HUES6 (cell line): ENCODE results near the gene NTF4.

Experiments used
- H3K27ac ChIP-seq: 2 replicates; pipeline ENCODE4 v1.7.0; 2013; ENCODE audit warnings: low read depth, mild to moderate bottlenecking, low read length, inconsistent platforms
- H3K27me3 ChIP-seq: 2 replicates; pipeline ENCODE4 v1.6.1; 2013; ENCODE audit warnings: low read length; ENCODE audit not compliant: control insufficient read depth, insufficient read depth
- H3K36me3 ChIP-seq: 2 replicates; pipeline ENCODE4 v1.6.1; 2013; ENCODE audit warnings: low read length; ENCODE audit not compliant: control insufficient read depth, insufficient read depth
- H3K4me1 ChIP-seq: 2 replicates; pipeline ENCODE4 v1.6.1; 2013; ENCODE audit warnings: low read length; ENCODE audit not compliant: control insufficient read depth, insufficient read depth
- H3K4me3 ChIP-seq: 2 replicates; pipeline ENCODE4 v1.5.1; 2013; ENCODE audit warnings: low read depth, low read length
- H3K9ac ChIP-seq: one replicate; pipeline ENCODE4 v1.6.1; 2013; ENCODE audit warnings: mild to moderate bottlenecking, low read length
- H3K9me3 ChIP-seq: 2 replicates; pipeline ENCODE4 v1.6.1; 2013; ENCODE audit warnings: low read depth, low read length; ENCODE audit not compliant: control insufficient read depth, insufficient read depth

Gene NTF4

DNA sequence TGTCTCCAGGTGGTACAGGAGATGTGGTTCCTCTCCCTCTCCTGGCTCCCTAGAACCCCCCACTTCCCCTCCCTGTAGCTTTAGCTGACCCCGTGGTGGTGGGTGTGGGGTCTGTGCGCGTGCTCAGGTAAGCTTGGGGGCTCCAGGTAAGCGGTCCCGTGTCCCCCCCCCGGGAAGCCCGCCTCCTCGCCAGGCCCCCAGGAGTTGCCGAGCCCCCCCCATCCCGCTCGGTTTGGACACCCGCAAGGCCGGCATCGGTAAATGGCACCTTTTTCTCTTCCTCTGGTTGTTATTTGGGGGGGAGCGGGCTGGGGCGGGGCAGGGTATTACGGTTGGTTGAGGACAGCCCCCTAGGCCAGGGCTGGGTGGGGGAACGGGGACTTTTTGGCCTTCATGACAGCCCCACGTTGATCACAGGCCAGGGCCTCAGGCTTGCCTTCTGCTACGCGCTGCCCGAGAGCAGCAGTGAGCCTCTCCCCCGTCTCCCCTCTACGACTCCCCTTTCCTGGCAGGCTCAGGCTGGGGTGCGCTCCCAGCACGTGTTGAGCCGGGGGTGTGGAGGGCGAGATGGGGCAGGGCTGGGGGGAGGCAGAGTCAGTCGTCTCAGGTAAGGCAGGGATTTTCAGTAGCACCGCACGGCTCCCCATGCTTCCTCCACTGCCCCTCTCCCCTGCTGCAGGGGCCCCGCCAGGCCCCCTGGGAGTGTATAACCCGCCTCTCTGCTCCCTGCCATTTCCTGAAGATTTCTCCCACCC lies 38.9 kb upstream of the NTF4 start:
- Histone ChIP-seq H3K4me3 (no peak overlapping the region), H3K9ac (no peak overlapping the region), H3K27ac (no peak overlapping the region), H3K27me3 (no peaks in the 10 kb centered on the region), H3K4me1 (peaks cover 7% of the 10 kb centered on the region; the same call in 1 of the 2 replicates), H3K9me3 (no peaks in the 10 kb centered on the region), H3K36me3 (peaks cover 96% of the 10 kb centered on the region)

DNA sequence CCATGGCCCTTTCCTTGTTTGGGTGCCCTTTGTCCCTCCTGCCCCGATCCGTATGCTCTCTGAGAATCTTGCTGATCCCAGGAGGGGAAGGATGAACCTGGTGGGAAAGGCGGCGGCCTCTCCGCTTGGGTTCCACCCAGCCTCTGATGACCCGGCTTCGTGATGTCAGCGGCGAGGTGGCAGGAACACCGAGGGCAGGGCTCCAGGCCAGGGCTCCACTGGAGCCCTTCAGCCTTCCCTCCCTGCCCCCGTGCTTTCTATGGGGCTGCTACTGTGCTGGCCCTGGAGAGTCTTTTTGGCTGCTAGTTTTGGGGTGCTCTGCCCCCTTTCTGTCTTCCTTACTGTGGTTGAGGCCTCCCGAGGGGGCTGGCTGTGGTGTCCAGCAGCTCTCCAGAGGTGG lies 37.7 kb upstream of the NTF4 start:
- H3K27ac ChIP-seq, result no peak overlapping the region
- no peaks in the 10 kb centered on the region for H3K9me3 ChIP-seq
- H3K9ac ChIP-seq, result no peak overlapping the region
- no peaks in the 10 kb centered on the region for H3K27me3 ChIP-seq
- no peak overlapping the region for H3K4me3 ChIP-seq
- peaks cover 94% of the 10 kb centered on the region for H3K36me3 ChIP-seq
- peaks cover 4% of the 10 kb centered on the region; the same call in 1 of the 2 replicates for H3K4me1 ChIP-seq

DNA sequence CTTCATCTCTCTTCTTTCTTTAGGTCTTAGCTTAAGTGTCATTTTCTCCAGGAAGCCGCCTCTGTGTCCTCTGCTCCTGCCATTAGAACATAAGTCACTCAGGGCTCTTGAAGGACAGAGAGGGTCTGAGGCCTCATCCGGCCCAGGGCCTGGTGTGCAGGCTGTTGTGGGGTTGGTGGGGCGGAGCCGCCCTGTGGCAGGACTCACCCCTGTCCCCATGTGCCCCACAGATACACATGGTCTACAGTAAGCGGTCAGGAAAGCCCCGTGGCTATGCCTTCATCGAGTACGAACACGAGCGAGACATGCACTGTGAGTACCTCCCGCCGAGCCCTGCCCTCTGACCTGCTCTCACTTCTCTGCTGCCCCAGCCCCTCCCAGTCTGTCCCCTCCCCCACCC lies 36.5 kb upstream of the NTF4 start:
- Histone ChIP-seq H3K9ac (no peak overlapping the region), H3K27me3 (no peaks in the 10 kb centered on the region), H3K9me3 (no peaks in the 10 kb centered on the region), H3K27ac (no peak overlapping the region), H3K4me3 (no peak overlapping the region), H3K36me3 (peaks cover 91% of the 10 kb centered on the region), H3K4me1 (peaks cover 5% of the 10 kb centered on the region; the same call in 1 of the 2 replicates)

DNA sequence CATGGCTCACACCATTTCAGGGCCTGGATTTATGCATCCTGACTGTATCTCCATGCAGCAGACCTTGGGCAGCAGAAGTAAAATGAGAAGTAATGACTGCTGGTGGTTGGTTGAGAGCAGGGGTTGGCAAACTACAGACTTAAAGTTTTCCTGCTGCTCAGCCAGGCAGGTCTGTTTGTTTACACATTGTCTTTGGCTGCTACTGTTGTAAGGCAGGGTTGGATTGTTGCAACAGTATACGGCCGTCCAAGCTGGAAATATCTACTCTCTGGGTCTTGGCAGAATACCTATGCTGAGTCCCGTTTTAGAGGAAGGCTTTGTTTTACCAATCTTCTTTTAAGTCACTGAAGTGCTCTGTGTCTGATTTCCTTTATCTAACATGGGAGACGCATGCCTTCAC lies 34.2 kb upstream of the NTF4 start:
- H3K27ac ChIP-seq, result no peak overlapping the region
- H3K4me1 ChIP-seq, result peaks cover 5% of the 10 kb centered on the region; the same call in 1 of the 2 replicates
- no peaks in the 10 kb centered on the region for H3K9me3 ChIP-seq
- H3K36me3 ChIP-seq, result peaks cover 91% of the 10 kb centered on the region
- H3K9ac ChIP-seq, result no peak overlapping the region
- H3K4me3 ChIP-seq, result no peak overlapping the region
- H3K27me3 ChIP-seq, result no peaks in the 10 kb centered on the region

DNA sequence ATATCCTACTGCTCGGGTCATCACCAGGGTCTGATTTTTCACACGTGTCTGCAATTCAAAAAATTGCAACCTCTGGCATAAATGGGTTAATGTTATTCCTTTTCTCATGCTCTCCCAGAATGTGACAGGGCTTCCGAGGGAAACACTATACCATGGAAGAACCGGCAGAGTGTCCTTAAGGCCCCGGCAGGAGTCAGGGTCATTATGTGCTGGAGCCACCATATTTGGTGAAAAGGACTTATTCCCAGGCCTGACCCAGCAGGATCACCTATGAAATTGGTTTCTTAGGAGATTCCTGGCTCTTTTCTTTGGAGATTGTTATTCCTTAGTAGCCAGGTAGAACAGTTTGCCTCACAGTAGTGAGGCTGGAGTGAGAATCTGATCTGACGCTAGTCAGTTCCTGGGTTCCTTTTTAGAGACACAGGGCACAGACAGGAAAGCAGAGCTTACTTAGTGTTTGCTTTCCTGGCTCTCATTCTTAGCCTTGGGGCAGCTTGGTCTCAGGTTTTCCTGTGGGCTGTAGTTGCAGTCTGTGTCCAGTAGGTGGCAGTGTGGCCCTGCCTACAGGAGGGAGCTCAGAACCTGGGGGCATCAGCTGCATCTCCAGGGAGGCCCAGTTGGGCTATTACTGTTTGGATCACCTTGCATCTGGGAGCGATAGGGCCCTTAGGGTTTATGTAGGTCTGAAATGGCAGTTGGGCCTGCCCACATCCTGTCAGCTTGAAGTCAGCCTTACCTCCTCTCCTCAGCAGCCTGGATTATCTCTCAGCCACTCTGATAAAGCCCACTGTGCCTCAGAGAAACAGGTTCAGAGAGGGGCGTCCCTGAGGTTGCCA lies 33.1 kb upstream of the NTF4 start:
- Histone ChIP-seq H3K9ac (no peak overlapping the region), H3K36me3 (peaks cover 87% of the 10 kb centered on the region), H3K4me3 (no peak overlapping the region), H3K27ac (peak overlapping the region; percentile 26; the same call in 1 of the 2 replicates), H3K27me3 (no peaks in the 10 kb centered on the region), H3K9me3 (no peaks in the 10 kb centered on the region), H3K4me1 (peaks cover 5% of the 10 kb centered on the region; the same call in 1 of the 2 replicates)

DNA sequence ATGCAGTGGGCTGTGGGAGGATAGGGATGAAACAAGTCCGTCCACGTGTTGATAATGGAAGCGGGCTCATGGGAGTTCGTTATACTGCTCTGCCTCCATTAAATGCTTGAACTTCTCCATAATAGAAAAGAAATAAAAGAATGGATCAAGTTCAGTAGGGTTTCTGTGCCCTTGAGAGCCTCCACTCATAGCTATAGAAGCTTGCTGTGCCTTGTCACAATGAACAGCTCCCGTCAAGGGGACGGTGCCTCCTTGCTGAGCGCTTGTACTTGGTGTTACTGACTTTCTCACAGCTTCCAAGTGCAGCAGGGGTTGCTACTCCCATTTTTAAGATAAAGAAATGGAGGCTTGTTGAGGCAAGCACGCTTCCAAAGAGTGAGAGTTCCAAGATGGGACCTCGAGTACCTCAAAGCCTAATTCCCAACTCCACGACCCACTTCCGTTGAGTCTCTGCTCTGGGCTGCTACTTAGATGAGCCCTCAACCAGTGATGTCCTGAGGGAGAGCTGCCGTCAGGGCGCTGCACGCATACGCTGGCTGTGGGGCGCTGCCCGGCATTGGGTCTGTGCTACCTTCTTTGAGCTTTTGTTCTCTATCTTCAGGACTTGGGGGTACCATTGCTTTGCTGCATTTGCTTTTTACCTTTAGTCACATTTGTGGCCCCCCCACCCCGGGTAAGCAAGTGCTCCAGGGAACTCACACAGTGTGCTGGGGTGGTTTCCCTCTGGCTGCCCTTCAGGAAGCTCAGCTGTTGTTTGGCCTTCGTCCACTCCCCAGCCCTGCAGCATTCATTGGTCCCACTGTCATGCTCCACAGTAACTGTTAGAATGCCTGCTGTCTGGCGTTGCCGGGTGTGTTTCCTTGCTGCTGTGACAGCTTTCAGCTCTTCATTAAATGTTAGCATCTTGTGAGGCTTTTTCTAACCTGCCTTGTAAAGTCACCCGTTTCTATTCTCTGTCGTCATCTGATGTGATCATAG lies 30.2 kb upstream of the NTF4 start:
- Histone ChIP-seq H3K36me3 (peaks cover 91% of the 10 kb centered on the region), H3K9ac (no peak overlapping the region)

DNA sequence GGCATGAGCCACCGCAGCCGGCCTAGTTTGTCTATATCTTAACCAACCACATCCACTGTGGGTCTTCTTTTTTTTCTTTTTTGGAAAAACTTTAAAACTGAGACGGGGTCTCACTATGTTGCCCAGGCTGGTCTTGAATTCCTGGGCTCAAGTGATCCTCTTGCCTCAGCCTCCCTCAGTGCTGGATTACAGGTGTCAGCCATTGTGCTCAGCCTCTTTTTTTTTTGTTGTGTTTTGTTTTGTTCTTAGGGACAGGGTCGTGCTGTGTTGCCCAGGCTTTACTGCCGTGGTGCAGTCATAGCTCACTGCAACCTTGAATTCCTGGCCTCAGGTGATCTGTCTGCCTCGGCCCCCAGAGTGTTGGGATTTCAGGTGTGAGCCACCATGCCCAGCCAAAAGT lies 28.1 kb upstream of the NTF4 start:
- no peaks in the 10 kb centered on the region for H3K27me3 ChIP-seq
- H3K4me1 ChIP-seq, result peaks cover 5% of the 10 kb centered on the region; the same call in 1 of the 2 replicates
- H3K9me3 ChIP-seq, result no peaks in the 10 kb centered on the region
- H3K4me3 ChIP-seq, result no peak overlapping the region
- peaks cover 85% of the 10 kb centered on the region for H3K36me3 ChIP-seq
- no peak overlapping the region for H3K27ac ChIP-seq
- H3K9ac ChIP-seq, result no peak overlapping the region

More for the DNA sequence above, 30.2 kb upstream of the NTF4 start:
- H3K4me3 ChIP-seq, result no peak overlapping the region
- no peak overlapping the region for H3K27ac ChIP-seq
- H3K9me3 ChIP-seq, result no peaks in the 10 kb centered on the region
- no peaks in the 10 kb centered on the region for H3K27me3 ChIP-seq
- peaks cover 5% of the 10 kb centered on the region; the same call in 1 of the 2 replicates for H3K4me1 ChIP-seq

DNA sequence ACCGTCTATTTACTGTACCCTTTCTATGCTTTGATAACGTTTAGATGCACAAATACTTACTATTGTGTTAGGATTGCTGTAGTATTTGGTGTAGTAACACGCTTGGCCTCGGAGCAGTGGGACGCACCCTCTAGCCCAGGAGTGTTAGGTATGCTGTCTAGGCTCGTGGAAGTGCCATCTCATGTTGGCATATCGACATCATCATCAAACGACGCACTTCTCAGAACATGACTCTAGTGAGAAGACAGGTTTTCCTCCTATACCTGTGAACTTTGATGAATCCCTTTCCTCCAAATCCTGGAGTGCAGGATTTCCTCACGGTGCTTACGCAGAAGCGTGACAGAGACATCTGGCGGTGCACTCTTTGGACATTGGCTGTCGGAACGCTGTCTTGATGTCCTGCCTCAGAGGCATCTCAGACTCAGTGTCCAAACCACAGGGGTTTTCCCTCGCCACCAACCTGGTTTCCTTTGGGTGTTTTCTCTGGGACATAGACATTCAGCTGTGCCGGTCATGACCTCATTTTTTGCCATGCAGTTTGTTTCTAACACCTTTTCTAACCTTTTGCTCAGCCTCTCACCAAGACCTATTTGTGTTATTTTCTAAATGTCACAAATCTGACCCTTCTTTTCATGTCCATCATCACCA lies 26.9 kb upstream of the NTF4 start:
- H3K4me1 ChIP-seq, result peaks cover 1% of the 10 kb centered on the region
- no peak overlapping the region for H3K9ac ChIP-seq
- no peak overlapping the region for H3K27ac ChIP-seq
- no peaks in the 10 kb centered on the region for H3K9me3 ChIP-seq
- H3K36me3 ChIP-seq, result peaks cover 84% of the 10 kb centered on the region
- H3K4me3 ChIP-seq, result no peak overlapping the region
- H3K27me3 ChIP-seq, result no peaks in the 10 kb centered on the region

DNA sequence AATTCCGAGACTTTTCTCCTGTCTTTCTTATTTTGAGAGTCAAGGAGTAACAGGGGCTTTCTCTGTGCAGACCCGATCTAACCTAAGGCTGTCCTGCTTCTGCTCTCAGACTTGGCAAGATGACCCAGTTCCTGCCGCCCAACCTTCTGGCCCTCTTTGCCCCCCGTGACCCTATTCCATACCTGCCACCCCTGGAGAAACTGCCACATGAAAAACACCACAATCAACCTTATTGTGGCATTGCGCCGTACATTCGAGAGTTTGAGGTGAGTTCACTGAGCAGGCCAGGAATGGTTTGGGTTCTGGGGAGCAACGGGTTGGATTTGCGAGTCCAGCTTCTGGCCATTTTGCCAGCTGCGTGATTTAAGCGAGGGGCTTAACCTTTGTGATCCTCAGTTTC lies 21.7 kb upstream of the NTF4 start:
- H3K4me1 ChIP-seq, result peaks cover 5% of the 10 kb centered on the region
- peak overlapping the region; percentile 92 for H3K27ac ChIP-seq
- H3K27me3 ChIP-seq, result no peaks in the 10 kb centered on the region
- H3K36me3 ChIP-seq, result peaks cover 42% of the 10 kb centered on the region
- H3K4me3 ChIP-seq, result peak overlapping the region; percentile 89
- H3K9me3 ChIP-seq, result 0 out of 2 replicates have a peak, but pooled peaks cover 5% of the 10 kb centered on the region
- H3K9ac ChIP-seq, result peak overlapping the region; percentile 99

DNA sequence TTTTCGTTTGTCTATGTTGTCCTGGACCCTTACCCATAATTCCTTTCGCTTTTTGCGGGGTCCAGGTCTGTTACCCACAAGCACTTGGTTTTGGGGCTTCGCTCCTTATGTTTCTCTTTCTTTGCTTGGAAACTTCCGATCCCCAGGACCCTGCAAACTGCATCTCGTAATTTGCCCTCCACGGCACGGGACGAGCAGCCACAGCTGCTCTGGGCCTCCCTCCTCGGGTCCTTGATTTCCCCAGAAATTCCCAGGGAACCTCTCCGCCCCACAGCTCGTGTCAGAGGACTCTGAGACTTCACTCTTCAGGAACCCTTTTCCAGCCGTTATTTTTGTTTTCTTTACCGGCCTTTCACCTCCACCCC lies 21.2 kb upstream of the NTF4 start:
- Histone ChIP-seq H3K4me1 (peaks cover 5% of the 10 kb centered on the region), H3K9ac (peak overlapping the region; percentile 99), H3K27ac (peak overlapping the region; percentile 92), H3K9me3 (0 out of 2 replicates have a peak, but pooled peaks cover 5% of the 10 kb centered on the region), H3K27me3 (no peaks in the 10 kb centered on the region), H3K36me3 (peaks cover 38% of the 10 kb centered on the region), H3K4me3 (peak overlapping the region; percentile 89)
